ENCODE measurements around the gene TNFRSF4. TPM values are rescaled to one million over a fixed set of nuclear protein-coding genes. Genes with fewer than 3 reads are reported as not detected.

Gene TNFRSF4
- total and polyA plus RNA-seq, 4 donors: 0.08 to 0.35 (median 0.15) TPM; not detected in 1

DNA sequence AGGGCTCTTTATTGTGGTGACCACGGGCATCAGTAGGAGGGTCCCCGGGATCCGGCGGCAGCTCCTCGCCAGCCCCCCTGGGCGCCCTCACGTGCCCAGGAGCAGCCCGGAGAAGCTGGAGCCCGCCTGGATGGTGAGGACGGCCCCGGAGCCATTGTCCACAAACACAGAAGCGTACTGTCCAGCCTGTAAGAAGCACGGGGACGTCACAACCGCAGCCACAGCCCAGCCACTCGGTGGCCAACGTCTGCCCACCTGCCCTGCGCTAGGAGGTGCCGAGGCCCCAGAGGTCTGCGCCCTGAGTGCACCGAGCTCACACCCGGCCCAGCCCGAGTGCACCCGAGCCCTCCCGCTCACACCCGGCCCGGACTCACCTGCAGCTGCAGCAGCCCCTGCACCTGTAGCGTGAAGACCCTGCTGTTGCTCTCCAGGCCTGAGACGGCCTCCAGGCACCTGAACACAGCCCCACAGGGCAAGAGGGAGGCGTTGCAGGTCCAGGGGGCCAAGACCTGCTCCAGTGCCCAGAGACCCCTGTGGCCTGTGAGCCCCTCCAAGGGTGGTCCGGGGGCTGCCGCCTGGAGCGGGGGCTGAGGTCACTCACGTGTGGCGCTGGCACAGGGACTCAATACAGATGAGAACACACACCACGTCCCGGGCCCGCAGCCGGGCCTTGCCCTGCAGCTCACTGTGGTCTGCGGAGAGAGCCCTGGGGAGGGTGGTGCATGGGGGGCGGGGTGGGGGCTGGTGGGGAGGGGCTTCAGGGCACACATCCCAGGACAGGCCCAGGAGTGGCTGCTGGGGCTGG lies 28.7 kb upstream of the TNFRSF4 start:
- no peak overlapping the region for H3K27ac ChIP-seq (ENCODE audit: low read depth in 1 of 2, low read length in 2 of 2)
- no peaks in the 10 kb centered on the region for H3K27me3 ChIP-seq (ENCODE audit: control insufficient read depth in 4 of 4, insufficient read depth in 4 of 4, low read length in 3 of 4)
- DNase-seq (ENCODE audit: low spot score): no peak
- H3K4me3 ChIP-seq (ENCODE audit: low read depth in 1 of 3, low read length in 3 of 3): no peak overlapping the region
- WGBS: 92% methylated on average over 41 of the region's 41 CpGs
- no peaks in the 10 kb centered on the region for H3K9me3 ChIP-seq (ENCODE audit: control insufficient read depth in 4 of 4, low read length in 3 of 4)
- TF ChIP-seq FOXA2 (IDR thresholded peaks at IDR 0.05) (no peak), RAD21 (IDR thresholded peaks at IDR 0.05) (no peak), TAF1 (conservative IDR thresholded peaks at IDR 0.05) (no peak), ZBTB33 (IDR thresholded peaks at IDR 0.05) (no peak), YY1 (IDR thresholded peaks at IDR 0.05) (no peak), CTCF (IDR thresholded peaks at IDR 0.05; ENCODE audit: low read depth, low read length, missing input control) (no peak), GABPA (IDR thresholded peaks at IDR 0.05 in 1 of 2, conservative IDR thresholded peaks at IDR 0.05 in 1 of 2) (no peak), NR2F2 (IDR thresholded peaks at IDR 0.05) (no peak), EGR1 (IDR thresholded peaks at IDR 0.05; ENCODE audit: low read depth in 2 of 2) (no peak), REST (IDR thresholded peaks at IDR 0.05) (no peak), HNF4A (conservative IDR thresholded peaks at IDR 0.05) (no peak), JUND (IDR thresholded peaks at IDR 0.05) (no peak), SP1 (IDR thresholded peaks at IDR 0.05) (no peak), HNF4G (IDR thresholded peaks at IDR 0.05) (no peak), FOXA1 (IDR thresholded peaks at IDR 0.05) (no peak), RXRA (IDR thresholded peaks at IDR 0.05) (no peak)
- TF ChIP-seq, protein P1, sequence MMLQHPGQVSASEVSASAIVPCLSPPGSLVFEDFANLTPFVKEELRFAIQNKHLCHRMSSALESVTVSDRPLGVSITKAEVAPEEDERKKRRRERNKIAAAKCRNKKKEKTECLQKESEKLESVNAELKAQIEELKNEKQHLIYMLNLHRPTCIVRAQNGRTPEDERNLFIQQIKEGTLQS (IDR thresholded peaks at IDR 0.05): no peak
- TF ChIP-seq, protein P2, sequence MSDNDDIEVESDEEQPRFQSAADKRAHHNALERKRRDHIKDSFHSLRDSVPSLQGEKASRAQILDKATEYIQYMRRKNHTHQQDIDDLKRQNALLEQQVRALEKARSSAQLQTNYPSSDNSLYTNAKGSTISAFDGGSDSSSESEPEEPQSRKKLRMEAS (IDR thresholded peaks at IDR 0.05): no peak
- peaks cover 9 to 24% (median 13%) of the 10 kb centered on the region in 4 donors for H3K4me1 ChIP-seq (ENCODE audit: control insufficient read depth in 4 of 4, insufficient read depth in 4 of 4, low read length in 3 of 4)
- no peak overlapping the region for H3K9ac ChIP-seq (ENCODE audit: low read depth in 1 of 2, low read length in 2 of 2)
- no peaks in the 10 kb centered on the region for H3K36me3 ChIP-seq (ENCODE audit: control insufficient read depth in 4 of 4, insufficient read depth in 3 of 4, low read depth in 1 of 4, low read length in 3 of 4)
